ENCODE measurements around the gene HIF1AN. TPM values are rescaled to one million over a fixed set of nuclear protein-coding genes. Genes with fewer than 3 reads are reported as not detected.

HIF1AN gene
- polyA plus RNA-seq, 1 donor, result 40.1 TPM

GRCh38 chr10:100522107-100522801 lies 13.5 kb upstream of the HIF1AN start:
- no peak for DNase-seq

- DNase-seq, result no peak
Observed at GRCh38 chr10:100522945-100523344, 12.8 kb upstream of the HIF1AN start.

GRCh38 chr10:100524206-100524605 lies 11.5 kb upstream of the HIF1AN start:
- no peak for DNase-seq

- no peak for DNase-seq
Observed at GRCh38 chr10:100524638-100525037, 11.1 kb upstream of the HIF1AN start.

- DNase-seq, result no peak
Observed at GRCh38 chr10:100528123-100528886, 7.4 kb upstream of the HIF1AN start.

GRCh38 chr10:100528921-100529474 lies 6.7 kb upstream of the HIF1AN start:
- peak; percentile 77 for DNase-seq

- peak; percentile 90 for DNase-seq
Observed at GRCh38 chr10:100529475-100530298, 6.1 kb upstream of the HIF1AN start, which contains the start of gene NDUFB8. NDUFB8 (minus strand) TSS chr10:100529871; CDS start chr10:100529851, 20 bp downstream.

GRCh38 chr10:100531761-100532160 lies 4.0 kb upstream of the HIF1AN start:
- DNase-seq, result no peak

GRCh38 chr10:100534726-100535125 lies 1.0 kb upstream of the HIF1AN start:
- DNase-seq, result no peak

GRCh38 chr10:100535338-100535714 lies 417 bp upstream of the HIF1AN start:
- DNase-seq, result no peak

GRCh38 chr10:100537475-100537874 lies 1.7 kb downstream of the HIF1AN start:
- no peak for DNase-seq

- DNase-seq, result no peak
Observed at GRCh38 chr10:100544950-100545349, 9.2 kb downstream of the HIF1AN start.

GRCh38 chr10:100551196-100551595 lies 15.5 kb downstream of the HIF1AN start:
- no peak for DNase-seq

- no peak for DNase-seq
Observed at GRCh38 chr10:100551738-100552137, 16.0 kb downstream of the HIF1AN start.

- DNase-seq, result no peak
Observed at GRCh38 chr10:100553929-100554328, 18.2 kb downstream of the HIF1AN start.

- no peak for DNase-seq
Observed at GRCh38 chr10:100554902-100555301, 19.2 kb downstream of the HIF1AN start.

- no peak for DNase-seq
Observed at GRCh38 chr10:100560248-100560647, 24.5 kb downstream of the HIF1AN start.

GRCh38 chr10:100561005-100561404 lies 25.3 kb downstream of the HIF1AN start:
- DNase-seq, result no peak

GRCh38 chr10:100562008-100562672 lies 26.4 kb downstream of the HIF1AN start:
- DNase-seq, result peak; percentile 31

- no peak for DNase-seq
Observed at GRCh38 chr10:100565206-100565985, 29.7 kb downstream of the HIF1AN start.

GRCh38 chr10:100566561-100566960 lies 30.8 kb downstream of the HIF1AN start:
- no peak for DNase-seq
